NCI-H524 treated with DMSO at 0.1 percent for 48 hours (cell line): ENCODE data around the gene LCP2.

ENCODE experiments used
- DNase-seq: peaks from one replicate; lab custom pipeline; 2025; lab: John Stamatoyannopoulos, UW

LCP2 gene

DNA sequence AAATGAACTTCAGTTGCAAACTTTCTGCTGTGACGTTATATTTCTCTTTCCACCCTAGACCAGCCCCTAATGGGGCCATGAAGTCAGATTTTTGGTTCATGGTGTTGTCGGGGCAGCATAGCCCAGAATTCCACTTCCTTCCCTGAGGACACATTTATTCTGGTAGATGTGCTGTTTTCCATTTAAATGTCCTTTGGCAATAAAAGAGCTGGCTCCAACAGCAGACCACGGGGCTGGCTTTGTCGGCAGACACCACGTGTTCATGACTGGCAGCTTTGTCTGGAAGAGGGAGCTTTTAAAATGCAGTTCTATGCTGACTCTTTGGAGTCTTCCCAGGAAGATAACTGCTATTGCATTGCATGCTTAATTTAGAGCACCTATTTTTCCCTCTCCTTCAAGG is 17.6 kb upstream of the LCP2 start:
- no peak for DNase-seq

DNA sequence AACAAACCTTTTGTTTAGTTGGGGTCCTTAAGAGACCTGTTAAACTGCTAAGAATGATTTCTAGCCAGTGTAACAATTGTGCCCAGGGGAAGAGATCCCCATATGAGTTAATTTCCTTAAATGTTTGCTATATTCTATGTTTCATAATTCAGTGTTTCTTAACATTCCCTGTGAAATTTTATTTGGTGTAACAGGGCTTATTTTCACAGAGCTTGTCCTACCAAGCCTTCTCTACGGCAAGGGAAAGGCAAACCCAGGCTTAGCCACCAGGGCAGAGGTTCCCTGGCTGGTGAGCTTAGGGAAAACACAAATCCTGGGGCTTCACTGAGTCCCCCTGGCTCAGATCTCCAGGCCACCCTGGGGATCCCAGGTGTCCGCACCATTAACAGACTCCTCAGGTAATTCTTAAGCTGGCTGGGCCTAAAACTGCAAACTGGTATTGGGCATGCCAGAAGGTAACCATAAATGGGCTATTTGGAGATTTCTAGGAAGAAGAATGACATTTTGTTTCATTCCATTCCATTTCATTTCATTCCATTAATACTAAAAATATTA is 17.0 kb upstream of the LCP2 start:
- no peak for DNase-seq

DNA sequence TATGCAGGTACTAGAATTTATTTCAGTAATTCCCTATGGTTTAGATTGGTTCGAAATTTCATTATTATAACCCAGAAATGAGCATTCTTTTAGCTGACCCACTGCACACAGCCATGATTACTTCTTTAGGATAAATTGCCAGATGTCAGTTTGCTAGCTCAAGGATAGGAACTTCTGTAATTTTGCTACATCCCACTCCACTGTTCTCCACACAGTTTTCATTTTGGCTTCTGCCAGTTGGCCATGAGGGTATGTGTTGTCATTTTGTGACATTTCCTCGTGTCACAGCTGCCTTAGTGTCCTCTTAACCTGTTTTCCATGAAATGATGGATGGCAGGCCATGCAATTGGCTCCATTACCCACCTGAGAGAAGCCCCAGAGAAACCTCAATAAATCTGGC is 16.2 kb upstream of the LCP2 start:
- no peak for DNase-seq

DNA sequence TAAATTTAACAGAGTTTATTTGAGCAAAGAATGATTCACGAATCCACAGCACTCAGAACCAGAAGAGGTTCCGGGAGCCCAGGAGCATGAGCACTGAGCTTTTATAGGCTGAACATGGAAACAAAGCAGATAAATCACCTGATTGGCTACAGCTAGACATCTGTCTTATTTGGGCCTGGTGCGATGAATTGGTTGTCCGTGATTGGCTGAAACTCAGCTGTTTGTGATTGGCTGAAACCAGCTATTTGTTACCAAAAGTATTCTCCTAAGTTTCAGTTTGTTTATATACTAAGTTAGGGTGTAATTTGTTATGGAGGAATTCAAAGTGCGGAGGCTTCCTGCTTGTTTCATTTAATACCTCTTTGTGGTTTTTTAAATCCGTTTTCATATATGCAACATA is 15.8 kb upstream of the LCP2 start:
- no peak for DNase-seq

DNA sequence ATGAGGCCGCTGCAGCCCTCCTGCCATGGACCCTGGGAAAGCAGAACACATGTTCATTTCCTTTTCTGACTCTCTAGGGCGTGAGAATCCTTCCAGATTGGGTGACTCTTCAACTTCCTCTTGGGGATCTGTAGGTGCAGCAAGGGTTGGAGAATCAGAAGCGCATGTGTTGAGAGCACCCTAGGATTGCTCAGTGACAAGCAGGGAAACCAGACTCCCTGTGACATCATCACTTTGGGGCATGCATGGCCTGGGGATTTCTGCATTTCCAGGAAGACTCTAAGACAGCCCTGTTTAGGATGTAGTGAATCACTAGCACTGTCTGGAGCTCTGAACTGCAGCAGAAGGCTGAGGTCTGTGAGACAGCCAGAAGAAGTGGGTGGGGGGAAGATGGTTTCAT is 15.1 kb upstream of the LCP2 start:
- no peak for DNase-seq

DNA sequence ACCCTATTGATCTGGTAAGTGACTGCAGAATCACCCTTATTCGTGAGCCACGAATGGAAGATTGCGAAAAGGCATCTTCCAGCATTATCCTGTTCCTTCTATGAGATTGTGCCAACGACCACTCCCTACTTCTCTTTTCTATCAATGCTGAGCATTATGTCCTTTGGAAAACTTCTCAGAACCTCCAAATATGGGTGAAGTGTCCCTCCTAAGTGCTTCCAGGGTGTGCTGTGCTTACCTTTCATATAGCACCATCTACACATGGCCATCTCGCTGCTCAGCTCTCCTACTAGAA is 14.7 kb upstream of the LCP2 start:
- no peak for DNase-seq

DNA sequence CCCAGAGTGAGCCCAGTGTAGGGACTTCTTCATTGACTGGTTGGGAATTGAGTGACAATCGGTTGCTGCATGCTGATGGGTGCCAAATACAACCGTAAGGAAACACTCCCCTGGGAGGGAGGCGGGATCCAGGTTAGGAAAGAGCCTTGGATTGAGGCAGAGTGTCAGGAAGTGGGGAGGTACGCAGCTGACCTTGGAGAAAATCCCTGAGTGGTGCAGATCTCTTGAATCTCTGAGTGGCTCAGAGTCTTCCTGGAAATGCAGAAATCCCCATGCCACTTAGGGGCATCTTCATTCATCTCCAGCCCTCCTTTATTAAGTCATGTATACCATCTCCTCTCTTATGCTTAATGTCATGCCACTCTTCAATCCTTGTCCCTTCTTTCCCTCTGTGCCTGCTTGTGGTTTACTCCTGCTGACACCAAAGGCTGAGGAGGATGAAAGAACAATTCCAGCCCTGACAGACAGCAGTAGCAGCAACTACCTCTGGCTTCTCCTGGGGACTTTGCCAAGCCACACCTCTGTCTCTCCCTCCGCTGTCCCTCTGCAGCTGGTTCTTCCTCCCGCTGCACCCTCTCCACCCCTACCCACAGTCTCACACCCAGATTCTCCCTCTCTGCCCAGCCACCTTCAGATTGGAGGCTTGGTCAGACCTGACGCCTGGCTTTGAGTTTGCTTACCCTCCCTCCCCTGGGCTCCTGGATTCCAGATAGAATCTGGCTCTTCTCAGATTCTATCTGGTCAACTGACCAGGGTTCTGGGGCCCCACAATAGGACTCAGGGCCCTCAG is 14.1 kb upstream of the LCP2 start:
- no peak for DNase-seq

DNA sequence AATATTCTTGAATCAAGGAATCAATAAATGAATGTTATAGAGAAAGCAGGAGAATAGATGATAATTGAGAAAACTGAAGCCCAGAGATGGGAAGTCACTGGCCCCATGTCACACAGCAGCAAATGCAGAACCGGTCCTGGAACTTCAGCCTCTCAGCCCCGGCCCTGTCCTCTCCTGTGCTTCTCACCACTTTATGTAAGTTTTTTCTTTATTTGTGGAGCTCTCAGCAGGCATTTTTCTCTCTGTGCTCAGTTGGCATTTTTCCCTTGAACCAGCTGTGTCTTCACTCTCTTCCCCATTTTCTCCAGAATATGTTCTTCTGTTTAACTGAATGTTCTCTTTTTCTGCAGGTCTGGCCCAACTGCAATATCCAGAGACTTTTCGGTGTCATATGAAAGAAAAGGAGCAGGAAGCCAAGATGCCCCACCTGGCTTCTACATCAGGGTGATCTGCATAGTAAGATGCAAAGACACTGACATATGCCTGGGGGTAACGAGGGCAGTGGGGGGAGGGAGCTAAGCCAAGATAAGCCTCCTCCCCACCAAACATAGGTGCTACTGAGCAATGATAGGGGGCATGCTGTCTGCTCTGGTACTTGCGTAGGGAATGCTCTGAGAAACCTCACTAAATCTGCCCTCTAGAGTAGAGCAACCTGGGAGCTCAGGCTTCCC is 12.8 kb upstream of the LCP2 start:
- DNase-seq, result no peak

DNA sequence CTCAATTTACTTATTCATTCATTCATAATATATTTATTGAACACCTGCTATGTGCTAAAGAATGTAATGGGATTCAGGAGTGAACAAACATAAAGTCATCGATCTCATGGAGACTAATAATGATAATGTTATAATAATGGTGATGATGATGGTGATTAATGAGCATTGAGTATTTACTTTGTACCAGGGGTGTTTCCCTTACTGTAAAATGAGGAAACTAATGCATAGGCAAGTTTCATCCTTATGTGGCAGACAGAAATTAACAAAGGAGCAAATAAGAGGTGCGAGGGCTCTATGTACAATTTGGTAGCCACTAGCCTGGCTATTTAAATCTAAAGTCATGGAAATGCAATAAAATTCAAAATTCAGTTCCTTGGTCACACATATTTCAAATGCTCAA is 11.1 kb upstream of the LCP2 start:
- no peak for DNase-seq

DNA sequence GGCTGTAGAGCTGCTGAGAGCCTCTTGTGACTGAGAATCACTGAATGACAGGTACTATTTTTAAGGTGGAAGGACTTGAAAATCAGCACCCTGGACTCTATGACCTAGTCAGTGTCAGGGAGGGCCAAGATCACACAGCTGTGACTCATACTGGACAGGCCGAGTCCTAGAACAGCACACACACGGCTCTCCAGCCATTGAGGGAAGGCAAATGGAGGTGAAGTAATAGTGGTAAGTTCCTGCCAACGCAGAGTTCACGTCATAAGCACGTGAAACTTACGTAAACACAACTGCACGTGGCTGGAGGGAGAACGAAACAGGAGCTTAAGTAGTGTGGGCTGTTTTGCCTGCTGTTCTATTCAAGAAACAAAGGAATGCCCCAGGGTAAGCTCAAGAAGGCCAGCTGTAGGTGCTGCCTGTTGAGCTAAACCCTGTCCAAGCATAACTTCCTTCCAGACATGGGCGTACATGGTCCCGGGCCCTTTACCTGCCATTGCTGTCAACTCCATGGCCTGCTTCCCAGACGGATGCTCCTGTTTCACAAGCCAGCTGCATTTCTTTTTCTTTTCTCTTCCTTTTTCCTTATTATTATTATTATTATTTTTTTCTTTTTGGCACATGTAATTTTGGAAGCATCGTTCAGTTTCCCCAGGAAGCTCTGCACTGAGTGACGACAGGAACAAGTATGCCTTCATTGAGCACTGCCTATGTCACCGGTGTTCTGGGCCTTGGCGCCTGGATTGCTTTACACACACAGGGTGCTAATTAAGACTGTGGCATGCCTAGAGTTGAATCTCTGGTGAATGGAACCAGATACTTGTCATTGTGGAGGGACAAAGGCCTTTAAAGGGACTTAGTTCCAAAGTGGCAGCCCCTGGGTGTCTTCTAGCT is 10.2 kb upstream of the LCP2 start:
- DNase-seq, result no peak

DNA sequence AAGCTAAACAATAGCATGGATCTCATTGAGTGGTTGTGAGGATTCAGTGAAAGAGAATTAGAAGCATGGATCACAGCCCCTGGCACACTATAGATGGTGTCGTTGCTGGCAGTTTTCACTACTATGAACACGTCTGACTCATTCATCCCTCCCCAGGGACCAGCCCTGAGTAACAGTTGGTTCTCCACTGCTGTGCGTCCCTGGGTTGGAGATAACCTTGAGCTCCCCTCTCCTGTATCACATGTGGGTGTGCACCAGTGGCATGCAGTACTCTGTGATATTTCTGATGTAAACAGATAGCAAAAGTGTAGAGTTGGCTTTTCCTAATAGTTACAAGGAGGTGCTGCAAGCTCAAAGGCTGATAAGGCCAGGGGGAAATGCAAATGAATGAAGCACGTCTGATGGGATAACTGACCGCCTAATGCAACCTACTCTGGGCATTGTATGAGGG is 8.8 kb upstream of the LCP2 start:
- DNase-seq, result no peak

DNA sequence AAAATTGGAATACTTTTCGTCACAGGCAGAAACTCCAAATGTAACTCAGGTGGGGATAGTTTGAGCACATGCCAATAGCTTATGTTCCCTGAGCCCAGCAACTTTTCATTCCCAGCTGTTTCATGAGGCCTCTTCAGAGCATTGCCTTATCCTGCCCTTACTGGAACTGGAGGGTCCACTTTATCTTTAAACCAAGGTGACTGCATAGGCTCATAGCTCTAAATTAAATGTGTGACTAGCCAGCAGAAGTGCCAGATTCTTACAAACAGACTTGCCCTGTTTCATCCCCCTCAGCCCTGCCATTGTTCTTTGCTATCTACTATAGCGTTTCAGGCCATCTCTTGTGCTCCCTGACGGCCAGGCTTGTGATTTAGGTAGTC is 8.1 kb upstream of the LCP2 start:
- no peak for DNase-seq

DNA sequence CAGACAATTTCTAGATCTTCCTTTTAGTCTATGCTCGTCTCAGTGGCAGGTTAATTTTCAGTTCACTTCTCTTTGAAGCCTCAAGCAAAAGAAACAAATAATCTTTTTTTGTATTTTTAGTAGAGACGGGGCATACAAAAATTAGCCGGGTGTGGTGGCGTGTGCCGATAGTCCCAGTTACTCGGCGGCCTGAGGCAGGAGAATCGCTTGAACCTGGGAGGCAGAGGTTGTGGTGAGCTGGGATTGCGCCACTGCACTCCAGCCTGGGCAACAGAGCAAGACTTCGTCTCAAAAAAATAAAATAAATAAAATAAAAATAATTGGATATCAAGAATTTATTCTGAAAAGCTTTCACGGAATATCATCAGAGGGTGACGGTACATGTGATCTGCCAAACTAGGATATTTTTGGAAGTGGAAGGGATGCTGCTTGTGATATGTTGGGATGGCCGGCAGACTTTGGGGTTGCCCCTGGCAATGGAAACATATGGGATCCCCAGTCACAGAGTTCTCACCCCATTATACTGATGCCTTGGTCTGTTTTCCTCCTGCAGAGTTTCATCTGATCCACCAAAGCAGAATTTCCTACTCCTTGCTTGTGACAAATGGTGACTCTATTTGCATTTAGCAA is 7.6 kb upstream of the LCP2 start:
- DNase-seq, result no peak

DNA sequence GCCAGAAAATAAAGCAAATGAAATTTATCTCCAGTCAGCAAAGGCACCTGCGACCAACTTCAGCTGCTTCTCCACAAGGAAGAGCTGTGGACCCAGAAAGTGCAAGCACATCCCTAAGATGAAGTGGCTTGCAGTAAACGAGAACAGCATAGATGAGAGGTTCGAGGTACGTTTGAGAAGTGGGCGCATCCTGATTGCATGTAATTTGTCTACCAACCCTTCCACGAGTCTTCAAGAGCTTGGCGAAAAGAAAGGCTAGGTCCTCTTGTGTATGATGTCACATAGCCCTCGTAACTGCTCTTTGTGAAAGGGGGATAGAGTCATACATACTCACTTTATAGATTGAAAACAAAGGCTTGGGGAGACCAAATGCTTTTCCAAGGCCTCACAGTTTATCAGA is 6.0 kb upstream of the LCP2 start:
- no peak for DNase-seq

DNA sequence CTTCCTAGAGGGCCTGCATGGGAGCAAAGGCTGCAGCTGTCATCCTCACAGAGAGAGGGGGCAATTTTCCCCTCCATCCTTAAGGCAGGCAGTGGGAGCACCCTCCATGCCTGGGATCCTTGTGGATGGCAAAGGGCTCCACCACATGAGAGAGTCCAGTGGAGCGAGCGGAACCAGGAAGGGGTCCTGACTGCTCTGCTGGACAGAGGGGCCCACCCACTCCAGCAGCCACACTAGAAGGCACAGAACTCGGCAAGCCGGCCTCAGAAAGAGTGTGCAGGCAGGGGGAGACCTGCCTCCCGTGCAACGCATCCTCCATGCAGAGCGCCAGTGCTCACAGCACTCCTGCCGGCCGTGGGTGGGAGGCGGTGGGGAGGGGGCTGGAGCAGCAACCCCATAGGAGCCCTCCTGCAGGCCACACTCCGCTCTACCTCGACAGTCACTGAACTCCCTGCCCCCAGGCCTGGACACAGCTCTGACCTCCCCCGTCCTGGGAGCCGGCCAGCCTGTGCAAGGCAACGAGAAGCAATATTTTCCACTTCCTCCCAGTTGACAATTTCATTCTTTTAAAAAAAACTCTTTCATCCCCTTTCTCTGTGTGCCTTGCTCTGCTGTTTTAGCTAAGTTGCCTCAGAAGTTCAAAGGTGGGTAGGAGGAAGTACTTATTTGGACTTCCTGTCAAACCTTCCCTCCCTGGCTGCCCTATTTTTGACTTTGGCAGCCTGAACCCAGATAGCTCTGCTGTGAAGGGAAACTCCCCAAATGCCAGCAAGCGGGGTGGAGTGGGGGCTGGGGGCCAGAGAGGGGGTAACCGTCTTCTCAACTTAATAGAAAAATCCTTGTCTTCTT is 5.3 kb upstream of the LCP2 start:
- DNase-seq, result no peak

DNA sequence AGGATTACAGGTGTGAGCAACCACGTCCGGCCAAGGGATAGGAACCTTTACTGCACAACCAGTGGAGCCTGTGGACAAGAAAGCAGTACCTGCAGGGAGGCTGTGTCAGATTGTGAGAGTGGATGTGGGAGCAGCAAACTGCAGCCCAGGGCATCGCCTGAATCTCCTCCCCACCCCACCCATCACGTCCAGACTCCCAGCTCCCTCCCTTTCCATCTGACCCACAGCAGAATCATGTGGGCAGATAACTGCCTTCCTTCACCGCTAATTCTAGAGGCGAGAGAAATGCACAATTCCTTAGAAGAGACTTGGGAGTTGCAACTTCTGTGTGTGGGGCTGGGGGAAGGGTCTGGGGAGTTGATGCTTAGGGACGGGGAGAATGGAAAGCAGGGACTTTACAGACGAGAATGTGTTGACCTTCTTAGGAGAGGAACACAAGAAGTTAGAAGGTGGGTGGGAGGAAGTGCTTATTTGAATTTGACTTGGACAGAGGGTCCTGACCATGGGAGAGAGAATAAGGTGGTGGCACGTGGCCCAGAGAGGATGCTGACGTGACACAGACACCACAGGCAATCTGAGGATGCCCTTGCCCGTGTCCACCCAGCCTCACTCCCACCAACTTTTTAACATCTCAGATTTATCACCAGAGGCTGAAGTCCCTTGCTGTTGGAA is 4.5 kb upstream of the LCP2 start:
- DNase-seq, result no peak

DNA sequence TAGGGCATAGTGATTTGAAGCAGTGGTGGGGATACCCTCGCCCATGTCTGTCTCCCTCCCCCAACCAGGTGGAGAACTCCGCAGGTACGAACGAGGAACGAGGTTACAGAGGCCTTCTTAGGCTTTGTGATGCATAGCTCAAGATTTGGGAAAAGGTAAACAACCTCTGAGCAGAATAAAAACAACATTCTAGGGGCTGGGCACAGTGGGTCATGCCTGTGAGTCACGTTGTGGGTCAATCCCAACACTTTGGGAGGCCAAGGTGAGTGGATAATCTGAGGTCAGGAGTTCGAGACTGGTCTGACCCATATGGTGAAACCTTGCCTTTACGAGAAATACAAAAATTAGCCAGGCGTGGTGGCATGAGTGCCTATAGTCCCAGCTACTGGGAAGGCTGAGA is 3.6 kb upstream of the LCP2 start:
- DNase-seq, result no peak

DNA sequence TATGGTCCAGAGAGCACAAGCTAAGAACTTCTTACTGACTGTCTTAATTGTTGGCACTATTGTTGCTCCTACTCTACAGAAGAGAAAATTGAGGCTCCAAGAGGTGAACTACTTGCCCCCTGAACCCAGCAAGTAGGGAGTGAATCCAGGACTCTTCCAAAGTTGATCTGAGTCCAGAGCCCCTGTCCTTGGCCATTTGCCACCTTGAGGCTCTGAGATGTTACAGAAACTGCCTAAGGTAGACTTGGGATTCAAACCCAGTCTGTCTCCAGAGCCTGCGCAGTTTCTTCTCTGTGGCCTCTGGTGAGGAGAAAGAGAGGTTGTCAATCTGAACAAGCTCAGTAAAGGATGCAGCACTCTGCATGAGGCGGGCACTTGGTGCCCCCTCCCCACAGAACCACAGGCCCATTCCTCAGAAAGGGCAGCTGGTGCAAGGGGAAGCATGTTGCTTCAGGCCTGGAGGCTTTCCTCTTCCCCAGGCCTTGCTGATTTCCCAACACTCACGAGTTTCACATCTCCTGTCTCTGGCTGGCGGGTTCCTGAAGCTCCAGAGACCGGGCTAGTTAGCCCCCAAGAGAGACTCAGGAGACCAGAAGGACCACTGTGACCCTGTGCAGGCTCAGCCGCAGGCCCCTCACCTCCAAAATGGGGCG is 2.9 kb upstream of the LCP2 start:
- DNase-seq, result no peak

DNA sequence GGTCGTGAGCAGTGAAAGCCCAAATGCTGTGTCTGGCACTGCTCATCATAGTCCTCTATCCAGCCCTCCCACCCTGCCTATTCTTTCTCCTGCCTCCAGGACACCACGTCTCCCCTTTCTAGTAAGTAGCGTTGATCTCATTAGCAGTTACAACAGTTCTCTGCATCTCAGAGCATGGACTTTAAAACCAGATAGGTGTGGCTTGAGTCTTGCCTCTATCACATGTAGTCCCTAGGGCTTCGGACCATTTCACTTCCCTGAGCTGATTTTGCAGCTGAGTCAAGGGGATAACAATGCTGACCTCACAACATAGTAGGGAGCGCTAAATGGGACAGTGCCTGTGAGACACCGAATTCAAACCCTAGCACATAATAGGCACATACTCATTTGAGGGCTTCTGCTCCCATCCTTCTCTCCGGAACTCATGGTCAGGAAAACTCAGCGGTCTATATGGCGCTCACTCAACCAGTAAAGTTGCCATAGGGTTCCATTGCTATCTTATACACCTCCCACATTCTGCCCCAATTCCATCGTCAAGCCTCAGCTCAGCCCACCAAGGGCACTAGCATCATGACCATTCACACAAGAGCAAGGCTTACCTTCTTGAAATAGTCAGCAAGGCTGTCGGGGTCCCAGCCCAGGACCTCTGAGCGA is 515 bp downstream of the LCP2 start:
- no peak for DNase-seq
